Mucosa of descending colon (tissue), 3 donors: ENCODE data around the gene RPL36A. TPM values are rescaled to one million over a fixed set of nuclear protein-coding genes. Genes with fewer than 3 reads are reported as not detected.
A peak's percentile ranks its signal among the peaks of the same experiment; 100 is the strongest.

Source experiments
- ATAC-seq: fragments of 200-7000 bp; cut with Tn5 transposase; one replicate; pipeline ENCODE4 v1.9.1; 2020; ENCODE audit warnings: mild to moderate bottlenecking, moderate library complexity
- DNase-seq, 3 donors: peaks; one replicate each; pipeline ENCODE4 v3.0.0-alpha.2; 2020
- H3K36me3 ChIP-seq: fragments of 200-600 bp; one replicate; pipeline ENCODE4 v1.8.0; 2021; ENCODE audit warnings: low read depth, mild to moderate bottlenecking
- H3K4me1 ChIP-seq: fragments of 200-600 bp; one replicate; pipeline ENCODE4 v1.8.0; 2021; ENCODE audit warnings: low read depth, mild to moderate bottlenecking
- H3K4me3 ChIP-seq: fragments of 200-600 bp; one replicate; pipeline ENCODE4 v1.8.0; 2021; ENCODE audit warnings: mild to moderate bottlenecking
- H3K9me3 ChIP-seq: fragments of 200-600 bp; one replicate; pipeline ENCODE4 v1.8.0; 2021; ENCODE audit warnings: mild to moderate bottlenecking
- CTCF ChIP-seq: fragments of 200-600 bp; IDR thresholded peaks from one replicate; pipeline ENCODE4 v1.8.0; 2022; ENCODE audit warnings: antibody characterized with exemption, mild to moderate bottlenecking
- intact Hi-C, 2 donors: fragments of 100-400 bp; cut with DNase I in 1 of 2; cut with micrococcal nuclease in 1 of 2; formaldehyde crosslinking; loops; one replicate each; pipeline versions ENCODE4 v1.11.0 to v1.11.1; 2022; cut with DNase I, micrococcal nuclease
- total RNA-seq, 3 donors: library from RNA; stranded (reverse); fragmentation: NEBNext Ultra II Directional in 2 of 3; extraction: Animal tissue kit (Norgen Biotek cat#: 25700) in 2 of 3; gene quantifications; one replicate each; pipeline versions ENCODE4 v1.2.1 to v1.2.4, GENCODE V29; 2021 to 2023
- donor health status: DM: no; HTN: no; CAD: no; lungs with moderate emphysema.
- donor health status: DM: no; HTN: no; CAD: no.
- donor health status: DM: no; HTN: yes; CAD: no.

Gene RPL36A
- total RNA-seq, 3 donors from 2014 or later = 125 to 181 (median 167) TPM

- TF ChIP-seq CTCF = no peak
- intact Hi-C loops = no loop called here
- no peaks in the 10 kb centered on the region for H3K9me3 ChIP-seq
- H3K4me1 ChIP-seq = no peaks in the 10 kb centered on the region
- H3K36me3 ChIP-seq = no peaks in the 10 kb centered on the region
- DNase-seq (no peak), ATAC-seq (no peak)
- no peak overlapping the region for H3K4me3 ChIP-seq
Measured at GRCh38 chrX:101427954-101428353, 37.1 kb downstream of the RPL36A start.

- H3K36me3 ChIP-seq = no peaks in the 10 kb centered on the region
- DNase-seq (no peak), ATAC-seq (no peak)
- no peaks in the 10 kb centered on the region for H3K9me3 ChIP-seq
- no peak for TF ChIP-seq CTCF
- no peak overlapping the region for H3K4me3 ChIP-seq
- intact Hi-C loops = no loop called here
- no peaks in the 10 kb centered on the region for H3K4me1 ChIP-seq
Measured at GRCh38 chrX:101429934-101430333, 39.1 kb downstream of the RPL36A start.

- ATAC-seq = peak; percentile 10
- no peaks in the 10 kb centered on the region for H3K9me3 ChIP-seq
- no peak for TF ChIP-seq CTCF
- H3K4me3 ChIP-seq = no peak overlapping the region
- no peaks in the 10 kb centered on the region for H3K4me1 ChIP-seq
- no peak for DNase-seq
- H3K36me3 ChIP-seq = no peaks in the 10 kb centered on the region
- intact Hi-C loops = no loop called here
Measured at GRCh38 chrX:101430457-101431078, 39.8 kb downstream of the RPL36A start.

GRCh38 chrX:101442085-101442484 lies 51.3 kb downstream of the RPL36A start:
- ATAC-seq (no peak), DNase-seq (no peak)
- Histone ChIP-seq H3K4me1 (no peaks in the 10 kb centered on the region), H3K9me3 (no peaks in the 10 kb centered on the region), H3K36me3 (no peaks in the 10 kb centered on the region), H3K4me3 (no peak overlapping the region)
- TF ChIP-seq CTCF = no peak
- intact Hi-C loops = no loop called here

Other genes with a start within 250 kb of the RPL36A start
- 1 to 10 TPM in 1 of 3 donors, under 1 TPM in 2; 0.23 to 6.0 (median 0.70) TPM for gene DRP2, start 171.2 kb upstream of the RPL36A start, total RNA-seq
- gene TAF7L, start 99.7 kb upstream of the RPL36A start, total RNA-seq = under 1 TPM in 2 of 3 donors, not detected in 1; 0.29 to 0.41 TPM
- 10 to 100 TPM; 13.6 to 17.7 (median 13.9) TPM for gene TIMM8A, start 42.3 kb upstream of the RPL36A start, total RNA-seq
- 1 to 10 TPM; 1.8 to 5.6 (median 5.0) TPM for gene BTK, start 4.8 kb upstream of the RPL36A start, total RNA-seq
- 10 to 100 TPM; 17.7 to 26.9 (median 21.1) TPM for gene GLA, start 16.9 kb downstream of the RPL36A start, total RNA-seq
- gene HNRNPH2, start 17.2 kb downstream of the RPL36A start, total RNA-seq = 10 to 100 TPM; 43.6 to 65.0 (median 60.7) TPM
- 10 to 100 TPM in 2 of 3 donors, 1 to 10 TPM in 1; 7.9 to 22.0 (median 15.7) TPM for gene ARMCX4, start 94.4 kb downstream of the RPL36A start, total RNA-seq
- 10 to 100 TPM in 1 of 3 donors, 1 to 10 TPM in 2; 4.6 to 44.0 (median 5.7) TPM for gene ARMCX1, start 159.5 kb downstream of the RPL36A start, total RNA-seq
- gene ARMCX6, start 227.0 kb downstream of the RPL36A start, total RNA-seq = 10 to 100 TPM; 16.2 to 23.2 (median 16.8) TPM
- gene ARMCX3, start 232.1 kb downstream of the RPL36A start, total RNA-seq = 10 to 100 TPM; 21.5 to 53.2 (median 28.9) TPM